ENCODE results near the gene TTLL5.

DNA sequence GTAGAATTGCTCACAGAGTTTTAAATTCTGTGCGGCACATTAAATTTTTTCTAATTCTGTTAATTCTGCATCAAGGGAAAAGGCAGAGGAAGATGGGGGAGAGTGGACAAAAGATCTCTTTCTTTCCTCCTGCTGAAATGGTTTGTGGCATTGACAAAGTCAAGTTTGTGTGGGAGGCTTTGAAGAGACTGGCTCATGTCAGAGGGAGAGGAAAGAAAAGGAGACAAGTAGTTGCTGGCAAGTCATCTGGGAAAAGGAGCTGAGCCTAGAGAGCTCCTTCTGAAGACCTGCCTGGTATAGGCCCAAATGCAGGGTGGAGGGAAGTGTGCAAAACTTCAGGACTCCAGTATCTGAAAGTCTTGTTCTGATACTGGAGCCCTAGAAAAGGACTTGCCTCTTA lies 36.3 kb downstream of the TTLL5 start:
- TF ChIP-seq EZH2 (IDR thresholded peaks at IDR 0.05; ENCODE audit: low read length, missing control alignments), result no peak
- TF ChIP-seq, protein P1, sequence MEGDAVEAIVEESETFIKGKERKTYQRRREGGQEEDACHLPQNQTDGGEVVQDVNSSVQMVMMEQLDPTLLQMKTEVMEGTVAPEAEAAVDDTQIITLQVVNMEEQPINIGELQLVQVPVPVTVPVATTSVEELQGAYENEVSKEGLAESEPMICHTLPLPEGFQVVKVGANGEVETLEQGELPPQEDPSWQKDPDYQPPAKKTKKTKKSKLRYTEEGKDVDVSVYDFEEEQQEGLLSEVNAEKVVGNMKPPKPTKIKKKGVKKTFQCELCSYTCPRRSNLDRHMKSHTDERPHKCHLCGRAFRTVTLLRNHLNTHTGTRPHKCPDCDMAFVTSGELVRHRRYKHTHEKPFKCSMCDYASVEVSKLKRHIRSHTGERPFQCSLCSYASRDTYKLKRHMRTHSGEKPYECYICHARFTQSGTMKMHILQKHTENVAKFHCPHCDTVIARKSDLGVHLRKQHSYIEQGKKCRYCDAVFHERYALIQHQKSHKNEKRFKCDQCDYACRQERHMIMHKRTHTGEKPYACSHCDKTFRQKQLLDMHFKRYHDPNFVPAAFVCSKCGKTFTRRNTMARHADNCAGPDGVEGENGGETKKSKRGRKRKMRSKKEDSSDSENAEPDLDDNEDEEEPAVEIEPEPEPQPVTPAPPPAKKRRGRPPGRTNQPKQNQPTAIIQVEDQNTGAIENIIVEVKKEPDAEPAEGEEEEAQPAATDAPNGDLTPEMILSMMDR (conservative IDR thresholded peaks at IDR 0.05 in 1 of 2, IDR thresholded peaks at IDR 0.05 in 1 of 2; ENCODE audit: low read depth in 1 of 2, low read length in 2 of 2), result no peak
